PC-3 (cell line): ENCODE results near the gene AGAP1.

Experiments
- CTCF ChIP-seq: fragments of 300-600 bp; sonication (generic); conservative IDR thresholded peaks from 2 replicates; pipeline ENCODE4 v1.5.1; 2017; ENCODE audit warnings: antibody characterized with exemption, low read depth, mild to moderate bottlenecking, low read length
- EZH2 ChIP-seq: fragments of 300-600 bp; sonication (generic); IDR thresholded peaks from one replicate; pipeline ENCODE4 v1.6.1; 2017; ENCODE audit warnings: antibody characterized with exemption, mild to moderate bottlenecking, low read length; ENCODE audit not compliant: unreplicated experiment

- TF ChIP-seq CTCF, result no peak
- no peak for TF ChIP-seq EZH2
Measured at GRCh38 chr2:236168110-236169080, 674.6 kb downstream of the AGAP1 start, which contains the start of gene GBX2.
